H9 (cell line): ENCODE measurements around the gene JMJD8. TPM values are rescaled to one million over a fixed set of nuclear protein-coding genes. Genes with fewer than 3 reads are reported as not detected.

ENCODE experiments used
- DNase-seq: peaks from one replicate; pipeline ENCODE4 v3.0.0-alpha.2; 2017
- H2AFZ ChIP-seq: one replicate; pipeline ENCODE4 v1.6.1; 2013; ENCODE audit warnings: mild to moderate bottlenecking, low read length, control low read depth, moderate library complexity
- H2AK5ac ChIP-seq: 2 replicates; pipeline ENCODE4 v1.6.1; 2013; ENCODE audit warnings: low read length, control low read depth, mixed read lengths; ENCODE audit not compliant: insufficient read length
- H2BK120ac ChIP-seq: one replicate; pipeline ENCODE4 v1.6.1; 2013; ENCODE audit warnings: low read depth, mild to moderate bottlenecking, low read length, control low read depth, inconsistent platforms; ENCODE audit not compliant: poor library complexity, severe bottlenecking
- H2BK12ac ChIP-seq: 2 replicates; pipeline ENCODE4 v1.6.1; 2013; ENCODE audit warnings: low read length, control low read depth, mixed read lengths, low read depth; ENCODE audit not compliant: insufficient read length
- H2BK15ac ChIP-seq: 2 replicates; pipeline ENCODE4 v1.6.1; 2013; ENCODE audit warnings: low read depth, low read length, control low read depth
- H2BK20ac ChIP-seq: one replicate; pipeline ENCODE4 v1.6.1; 2013; ENCODE audit warnings: low read depth, mild to moderate bottlenecking, low read length, control low read depth, inconsistent platforms; ENCODE audit not compliant: poor library complexity, severe bottlenecking
- H2BK5ac ChIP-seq: 2 replicates; pipeline ENCODE4 v1.6.1; 2013; ENCODE audit warnings: low read length, control low read depth, mixed read lengths; ENCODE audit not compliant: insufficient read length
- H3K14ac ChIP-seq: 2 replicates; pipeline ENCODE4 v1.6.1; 2013; ENCODE audit warnings: low read length, control low read depth; ENCODE audit not compliant: insufficient read depth
- H3K18ac ChIP-seq: 2 replicates; pipeline ENCODE4 v1.6.1; 2013; ENCODE audit warnings: low read depth, mild to moderate bottlenecking, mixed read lengths, low read length, control low read depth; ENCODE audit not compliant: insufficient read length
- H3K23ac ChIP-seq: 2 replicates; pipeline ENCODE4 v1.6.1; 2013; ENCODE audit warnings: low read length, control low read depth, mixed read lengths, low read depth; ENCODE audit not compliant: insufficient read length
- H3K23me2 ChIP-seq: 2 replicates; pipeline ENCODE4 v1.6.1; 2013; ENCODE audit warnings: low read depth, mild to moderate bottlenecking, mixed read lengths, low read length, control low read depth; ENCODE audit not compliant: insufficient read length, poor library complexity, severe bottlenecking
- H3K27ac ChIP-seq: 2 replicates; pipeline ENCODE4 v1.5.1; 2013; ENCODE audit warnings: low read length, control low read depth, mixed read lengths, low read depth; ENCODE audit not compliant: insufficient read length
- H3K27me3 ChIP-seq: 2 replicates; pipeline ENCODE4 v1.6.1; 2013; ENCODE audit warnings: low read length, control low read depth, inconsistent platforms; ENCODE audit not compliant: insufficient read depth
- H3K4ac ChIP-seq: 2 replicates; pipeline ENCODE4 v1.6.1; 2013; ENCODE audit warnings: low read depth, mild to moderate bottlenecking, control low read depth, inconsistent platforms, low read length, moderate library complexity
- H3K4me1 ChIP-seq: 2 replicates; pipeline ENCODE4 v1.6.1; 2013; ENCODE audit warnings: low read length, control low read depth, inconsistent platforms; ENCODE audit not compliant: insufficient read depth
- H3K4me2 ChIP-seq: 2 replicates; pipeline ENCODE4 v1.6.1; 2013; ENCODE audit warnings: low read length, control low read depth, mixed read lengths; ENCODE audit not compliant: insufficient read length, insufficient read depth
- H3K56ac ChIP-seq: 2 replicates; pipeline ENCODE4 v1.6.1; 2013; ENCODE audit warnings: low read depth, mild to moderate bottlenecking, mixed read lengths, low read length, control low read depth; ENCODE audit not compliant: insufficient read length
- H3K79me1 ChIP-seq: 2 replicates; pipeline ENCODE4 v1.6.1; 2013; ENCODE audit warnings: low read depth, mild to moderate bottlenecking, moderate library complexity, low read length, control low read depth, inconsistent platforms; ENCODE audit not compliant: insufficient read depth, poor library complexity, severe bottlenecking
- H3K79me2 ChIP-seq: 2 replicates; pipeline ENCODE4 v1.6.1; 2013; ENCODE audit warnings: low read length, control low read depth, inconsistent platforms; ENCODE audit not compliant: insufficient read depth
- H3K9ac ChIP-seq: 2 replicates; pipeline ENCODE4 v1.6.1; 2013; ENCODE audit warnings: low read length, control low read depth, mixed read lengths; ENCODE audit not compliant: insufficient read length; ENCODE audit errors: extremely low read depth
- H3K9me3 ChIP-seq: one replicate; pipeline ENCODE4 v1.6.1; 2013; ENCODE audit warnings: low read depth, low read length, inconsistent platforms; ENCODE audit not compliant: control insufficient read depth
- H3T11ph ChIP-seq: one replicate; pipeline ENCODE4 v1.6.1; 2013; ENCODE audit warnings: mild to moderate bottlenecking, low read length, control low read depth, inconsistent platforms
- H4K20me1 ChIP-seq: one replicate; pipeline ENCODE4 v1.6.1; 2013; ENCODE audit not compliant: control insufficient read depth, insufficient read length, insufficient read depth
- H4K5ac ChIP-seq: 2 replicates; pipeline ENCODE4 v1.6.1; 2013; ENCODE audit warnings: low read depth, mild to moderate bottlenecking, mixed read lengths, low read length, control low read depth; ENCODE audit not compliant: insufficient read length
- H4K8ac ChIP-seq: replicated peaks from 2 replicates; pipeline ENCODE4 v1.6.1; 2013; ENCODE audit warnings: low read length, control low read depth, mixed read lengths, low read depth; ENCODE audit not compliant: insufficient read length
- H4K91ac ChIP-seq: 2 replicates; pipeline ENCODE4 v1.6.1; 2013; ENCODE audit warnings: low read depth, mild to moderate bottlenecking, moderate library complexity, mixed read lengths, low read length, control low read depth; ENCODE audit not compliant: insufficient read length
- H3K27ac Mint-ChIP-seq, 3 experiments: 2 replicates in 2 of 3; 3 replicates in 1 of 3; pipeline ENCODE4 v1.8.0; 2020 to 2021; ENCODE audit warnings: mixed read lengths in 3 of 3, mild to moderate bottlenecking in 1 of 3, moderate library complexity in 1 of 3
- H3K27me3 Mint-ChIP-seq: 2 replicates; pipeline ENCODE4 v1.8.0; 2021; ENCODE audit warnings: low read depth, mild to moderate bottlenecking, moderate library complexity, mixed read lengths
- H3K36me3 Mint-ChIP-seq, 3 experiments: 2 replicates in 2 of 3; 3 replicates in 1 of 3; pipeline ENCODE4 v1.8.0; 2020 to 2021; ENCODE audit warnings: low read depth in 3 of 3, mixed read lengths in 3 of 3; ENCODE audit not compliant: insufficient read depth in 1 of 3
- H3K4me1 Mint-ChIP-seq, 2 experiments: 2 replicates each; pipeline ENCODE4 v1.8.0; 2020; ENCODE audit warnings: mixed read lengths in 2 of 2
- H3K4me3 Mint-ChIP-seq, 2 experiments: 2 replicates in 1 of 2; 3 replicates in 1 of 2; pipeline ENCODE4 v1.8.0; 2020 to 2021; ENCODE audit warnings: mild to moderate bottlenecking in 2 of 2, mixed read lengths in 2 of 2, moderate library complexity in 1 of 2
- H3K9me3 Mint-ChIP-seq, 2 experiments: 2 replicates in 1 of 2; 3 replicates in 1 of 2; pipeline ENCODE4 v1.8.0; 2020; ENCODE audit warnings: mild to moderate bottlenecking in 2 of 2, mixed read lengths in 2 of 2, moderate library complexity in 1 of 2
- WGBS: extraction: QIAGEN DNeasy Blood & Tissue Kit; methylation state at CpG from one replicate; pipeline ENCODE4 v1.1.7; 2013; ENCODE audit warnings: missing lambda C conversion rate, low lambda C conversion rate, mixed read lengths; ENCODE audit not compliant: insufficient read length; ENCODE audit errors: extremely low coverage; 5-methylcytosine and 5-hydroxymethylcytosine counted together
- total RNA-seq: library from RNA; stranded (reverse); gene quantifications from 2 replicates; pipeline ENCODE4 v1.2.1, GENCODE V29; 2021
- TF ChIP-seq, protein P1 (sequence below): fragments of 200-600 bp; sonication (generic); conservative IDR thresholded peaks from 3 replicates; pipeline ENCODE4 v1.8.0; 2021; ENCODE audit warnings: antibody characterized with exemption, mild to moderate bottlenecking

Gene JMJD8
- total RNA-seq, 1 experiment from 2014 or later, result 52.7 TPM

- Histone ChIP-seq H2BK120ac (no peak overlapping the region), H3K27ac (no peak overlapping the region), H3K56ac (no peak overlapping the region), H2AFZ (no peak overlapping the region), H3K23ac (no peak overlapping the region), H3K4me1 (no peaks in the 10 kb centered on the region), H3K9me3 (no peaks in the 10 kb centered on the region), H3K4me2 (no peak overlapping the region), H3K18ac (no peak overlapping the region), H2BK15ac (no peak overlapping the region), H3T11ph (no peak overlapping the region), H2BK12ac (no peak overlapping the region), H3K4ac (no peak overlapping the region), H2BK20ac (no peak overlapping the region), H3K9ac (no peak overlapping the region), H3K23me2 (peaks cover 10% of the 10 kb centered on the region), H4K5ac (no peak overlapping the region), H2BK5ac (no peak overlapping the region), H2AK5ac (no peak overlapping the region), H3K79me2 (no peaks in the 10 kb centered on the region), H3K27me3 (no peaks in the 10 kb centered on the region; the same call in 1 of the 2 replicates), H4K20me1 (no peaks in the 10 kb centered on the region), H4K8ac (no peak overlapping the region), H3K14ac (no peak overlapping the region; the same call in 1 of the 2 replicates), H3K79me1 (no peaks in the 10 kb centered on the region), H4K91ac (no peak overlapping the region)
- no peak overlapping the region for H3K4me3 Mint-ChIP-seq
- H3K4me1 Mint-ChIP-seq, result peaks cover 15 to 29% of the 10 kb centered on the region in 2 experiments
- H3K27ac Mint-ChIP-seq, result no peak overlapping the region
- H3K27me3 Mint-ChIP-seq, result peaks cover 43% of the 10 kb centered on the region
- no CpG with 5 or more reads among the region's 32 CpGs for WGBS
- H3K36me3 Mint-ChIP-seq, result peaks cover 0 to 1% (median 0%) of the 10 kb centered on the region in 3 experiments; a peak in 1 of 7 replicates
- no peak for DNase-seq
- no peaks in the 10 kb centered on the region; a peak in 1 of 5 replicates for H3K9me3 Mint-ChIP-seq
- TF ChIP-seq, protein P1, sequence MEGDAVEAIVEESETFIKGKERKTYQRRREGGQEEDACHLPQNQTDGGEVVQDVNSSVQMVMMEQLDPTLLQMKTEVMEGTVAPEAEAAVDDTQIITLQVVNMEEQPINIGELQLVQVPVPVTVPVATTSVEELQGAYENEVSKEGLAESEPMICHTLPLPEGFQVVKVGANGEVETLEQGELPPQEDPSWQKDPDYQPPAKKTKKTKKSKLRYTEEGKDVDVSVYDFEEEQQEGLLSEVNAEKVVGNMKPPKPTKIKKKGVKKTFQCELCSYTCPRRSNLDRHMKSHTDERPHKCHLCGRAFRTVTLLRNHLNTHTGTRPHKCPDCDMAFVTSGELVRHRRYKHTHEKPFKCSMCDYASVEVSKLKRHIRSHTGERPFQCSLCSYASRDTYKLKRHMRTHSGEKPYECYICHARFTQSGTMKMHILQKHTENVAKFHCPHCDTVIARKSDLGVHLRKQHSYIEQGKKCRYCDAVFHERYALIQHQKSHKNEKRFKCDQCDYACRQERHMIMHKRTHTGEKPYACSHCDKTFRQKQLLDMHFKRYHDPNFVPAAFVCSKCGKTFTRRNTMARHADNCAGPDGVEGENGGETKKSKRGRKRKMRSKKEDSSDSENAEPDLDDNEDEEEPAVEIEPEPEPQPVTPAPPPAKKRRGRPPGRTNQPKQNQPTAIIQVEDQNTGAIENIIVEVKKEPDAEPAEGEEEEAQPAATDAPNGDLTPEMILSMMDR, result no peak
Measured at GRCh38 chr16:717450-718245, 33.5 kb upstream of the JMJD8 start.
